ENCODE measurements around the gene MANBA.

DNA sequence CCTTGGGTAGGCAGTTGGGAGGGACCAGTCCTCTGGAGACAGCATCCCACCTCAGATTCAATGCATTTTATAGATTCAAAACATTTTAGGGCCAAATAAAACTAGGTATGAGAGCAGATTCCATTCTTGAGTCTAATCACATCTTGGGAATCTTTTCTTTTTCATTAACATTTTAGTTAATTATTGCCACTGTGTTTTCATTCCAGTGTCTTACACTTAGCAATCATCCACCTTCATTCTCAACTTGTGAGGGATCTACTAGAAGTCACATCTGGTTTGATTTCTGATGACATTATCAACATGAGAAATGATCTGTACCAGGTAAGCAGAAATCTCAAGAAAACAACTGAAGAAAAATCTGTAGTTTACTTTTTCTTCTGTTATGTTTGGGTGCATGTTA, 160.1 kb downstream of the MANBA start:
- TF ChIP-seq TAF1 (IDR thresholded peaks at IDR 0.05; ENCODE audit: low read depth) (no peak), CEBPB (IDR thresholded peaks at IDR 0.05) (no peak), NFIC (IDR thresholded peaks at IDR 0.05) (no peak), YY1 (IDR thresholded peaks at IDR 0.05; ENCODE audit: low read depth) (no peak), RAD21 (IDR thresholded peaks at IDR 0.05; ENCODE audit: low read depth) (no peak), EP300 (IDR thresholded peaks at IDR 0.05; ENCODE audit: borderline replicate concordance) (no peak), EGR1 (IDR thresholded peaks at IDR 0.05) (no peak)
- TF ChIP-seq, protein P1, sequence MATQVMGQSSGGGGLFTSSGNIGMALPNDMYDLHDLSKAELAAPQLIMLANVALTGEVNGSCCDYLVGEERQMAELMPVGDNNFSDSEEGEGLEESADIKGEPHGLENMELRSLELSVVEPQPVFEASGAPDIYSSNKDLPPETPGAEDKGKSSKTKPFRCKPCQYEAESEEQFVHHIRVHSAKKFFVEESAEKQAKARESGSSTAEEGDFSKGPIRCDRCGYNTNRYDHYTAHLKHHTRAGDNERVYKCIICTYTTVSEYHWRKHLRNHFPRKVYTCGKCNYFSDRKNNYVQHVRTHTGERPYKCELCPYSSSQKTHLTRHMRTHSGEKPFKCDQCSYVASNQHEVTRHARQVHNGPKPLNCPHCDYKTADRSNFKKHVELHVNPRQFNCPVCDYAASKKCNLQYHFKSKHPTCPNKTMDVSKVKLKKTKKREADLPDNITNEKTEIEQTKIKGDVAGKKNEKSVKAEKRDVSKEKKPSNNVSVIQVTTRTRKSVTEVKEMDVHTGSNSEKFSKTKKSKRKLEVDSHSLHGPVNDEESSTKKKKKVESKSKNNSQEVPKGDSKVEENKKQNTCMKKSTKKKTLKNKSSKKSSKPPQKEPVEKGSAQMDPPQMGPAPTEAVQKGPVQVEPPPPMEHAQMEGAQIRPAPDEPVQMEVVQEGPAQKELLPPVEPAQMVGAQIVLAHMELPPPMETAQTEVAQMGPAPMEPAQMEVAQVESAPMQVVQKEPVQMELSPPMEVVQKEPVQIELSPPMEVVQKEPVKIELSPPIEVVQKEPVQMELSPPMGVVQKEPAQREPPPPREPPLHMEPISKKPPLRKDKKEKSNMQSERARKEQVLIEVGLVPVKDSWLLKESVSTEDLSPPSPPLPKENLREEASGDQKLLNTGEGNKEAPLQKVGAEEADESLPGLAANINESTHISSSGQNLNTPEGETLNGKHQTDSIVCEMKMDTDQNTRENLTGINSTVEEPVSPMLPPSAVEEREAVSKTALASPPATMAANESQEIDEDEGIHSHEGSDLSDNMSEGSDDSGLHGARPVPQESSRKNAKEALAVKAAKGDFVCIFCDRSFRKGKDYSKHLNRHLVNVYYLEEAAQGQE (IDR thresholded peaks at IDR 0.05; ENCODE audit: low read depth), result no peak
